ENCODE measurements around the gene HMCN2.
"Not testable (repeated sequence)": the region's sequence is repeated elsewhere in the genome, so short reads cannot be mapped to it uniquely, and the experiment has no call there.

Gene HMCN2

GRCh38 chr9:130263601-130264413, 1.8 kb upstream of the HMCN2 start:
- no peak for DNase-seq (ENCODE audit: low spot score)

DNA sequence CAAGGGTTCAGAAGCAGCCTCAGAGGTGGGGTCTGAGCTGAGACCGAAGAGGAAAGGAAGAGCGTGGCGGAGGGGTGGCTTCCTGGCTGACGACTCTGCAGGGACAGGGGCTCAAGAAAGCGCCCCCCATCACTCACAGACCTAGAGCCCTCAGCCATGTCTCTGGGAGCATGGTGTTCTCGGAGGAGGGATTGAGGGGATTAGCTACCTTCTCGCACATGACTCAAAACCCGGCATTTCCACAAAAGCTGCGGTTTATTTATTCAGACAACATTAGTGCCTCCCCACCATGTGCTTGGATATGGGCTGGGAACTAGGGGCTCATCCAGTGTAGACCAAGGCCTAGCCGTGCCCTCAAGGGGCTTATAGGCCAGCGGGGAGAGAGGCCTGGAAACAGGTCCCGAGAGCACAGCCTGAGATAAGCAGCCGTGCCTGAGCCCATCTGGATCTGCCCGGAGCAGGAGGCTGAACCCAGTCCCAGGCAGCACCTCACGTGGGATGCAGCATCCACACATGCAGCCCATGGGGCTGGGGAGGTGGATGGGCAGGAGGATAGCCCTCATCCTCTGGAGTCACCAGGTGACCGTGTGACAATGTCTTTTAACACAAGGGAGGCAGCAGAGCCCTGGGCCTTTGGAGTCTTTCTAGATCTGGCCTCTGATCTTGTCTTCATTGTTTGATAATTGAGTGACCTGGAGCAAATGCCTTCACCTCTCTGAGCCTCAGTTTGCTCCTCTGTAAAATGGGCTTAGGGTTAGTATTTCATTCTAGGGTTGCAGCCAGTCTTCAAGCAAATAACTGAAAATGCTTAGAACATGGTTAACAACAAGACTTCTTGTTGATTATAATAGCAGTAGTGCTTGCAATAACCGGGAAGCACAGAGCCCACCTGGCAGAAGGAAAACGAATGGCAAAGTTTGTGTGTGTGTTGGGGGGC, 878 bp upstream of the HMCN2 start:
- no peak for DNase-seq (ENCODE audit: low spot score)

- no peak for DNase-seq (ENCODE audit: low spot score)
Observed at GRCh38 chr9:130266236-130267098, 907 bp downstream of the HMCN2 start.

DNA sequence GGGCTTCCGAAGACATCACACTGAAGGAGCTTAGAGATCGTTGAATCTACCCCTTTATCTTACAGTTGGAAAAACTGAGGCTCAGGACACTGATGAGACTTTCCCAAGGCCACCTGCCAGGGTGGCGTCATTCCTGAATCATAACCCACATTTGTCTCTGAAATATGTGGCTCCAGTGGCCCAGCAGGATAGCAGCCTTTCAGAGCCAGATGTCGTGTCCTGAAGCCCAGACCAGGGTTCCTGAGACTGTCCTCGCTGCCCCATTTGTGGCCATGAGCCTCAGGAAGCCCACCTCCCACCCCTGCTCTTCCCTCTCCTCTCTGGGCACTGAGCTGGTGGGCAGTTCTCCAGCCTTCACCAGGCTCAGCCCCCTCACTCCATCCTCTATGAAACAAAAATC, 2.4 kb downstream of the HMCN2 start:
- no peak for DNase-seq (ENCODE audit: low spot score)

- DNase-seq (ENCODE audit: low spot score): no peak
Observed at GRCh38 chr9:130268521-130269211, 3.1 kb downstream of the HMCN2 start.

- DNase-seq (ENCODE audit: low spot score): no peak
Observed at GRCh38 chr9:130271473-130271872, 5.9 kb downstream of the HMCN2 start.

DNA sequence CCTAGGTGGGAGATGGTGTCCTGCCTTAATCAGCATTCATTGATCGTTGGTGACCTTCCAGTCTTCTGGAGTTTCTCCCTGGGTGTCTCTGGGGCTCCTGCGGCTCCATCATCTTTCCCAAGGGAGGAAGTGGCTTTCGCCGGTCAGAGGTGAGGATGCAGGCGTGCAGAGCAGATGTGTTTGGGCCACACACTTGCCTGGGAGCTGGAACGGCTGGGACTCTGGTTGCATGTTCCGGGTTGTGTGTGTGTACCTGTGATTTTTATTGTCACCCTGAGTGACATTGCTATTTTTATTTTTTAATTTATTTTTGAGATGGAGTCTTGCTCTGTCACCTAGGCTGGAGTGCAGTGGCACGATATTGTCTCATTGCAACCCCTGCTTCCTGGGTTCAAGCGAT, 9.6 kb downstream of the HMCN2 start:
- no peak for DNase-seq (ENCODE audit: low spot score)

- DNase-seq (ENCODE audit: low spot score): peak; percentile 77
Observed at GRCh38 chr9:130276121-130276520, 10.6 kb downstream of the HMCN2 start.

- no peak for DNase-seq (ENCODE audit: low spot score)
Observed at GRCh38 chr9:130276955-130277354, 11.4 kb downstream of the HMCN2 start.

DNA sequence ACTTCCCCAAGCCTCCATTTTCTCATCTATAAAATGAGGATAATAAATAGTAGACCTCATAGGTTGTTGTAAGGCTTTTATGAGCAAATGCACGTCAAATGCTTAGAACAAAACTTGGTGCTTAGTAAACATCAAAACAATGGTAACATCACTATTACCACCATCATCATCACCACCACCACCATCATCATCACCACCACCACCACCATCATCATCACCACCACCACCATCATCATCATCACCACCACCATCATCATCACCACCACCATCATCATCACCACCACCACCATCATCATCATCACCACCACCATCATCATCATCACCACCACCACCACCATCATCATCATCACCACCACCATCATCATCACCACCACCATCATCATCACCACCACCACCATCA, 12.0 kb downstream of the HMCN2 start:
- not testable (repeated sequence) for DNase-seq (ENCODE audit: low spot score)

- no peak for DNase-seq (ENCODE audit: low spot score)
Observed at GRCh38 chr9:130283539-130284248, 18.1 kb downstream of the HMCN2 start.

GRCh38 chr9:130284249-130284625, 18.7 kb downstream of the HMCN2 start:
- DNase-seq (ENCODE audit: low spot score): no peak

DNA sequence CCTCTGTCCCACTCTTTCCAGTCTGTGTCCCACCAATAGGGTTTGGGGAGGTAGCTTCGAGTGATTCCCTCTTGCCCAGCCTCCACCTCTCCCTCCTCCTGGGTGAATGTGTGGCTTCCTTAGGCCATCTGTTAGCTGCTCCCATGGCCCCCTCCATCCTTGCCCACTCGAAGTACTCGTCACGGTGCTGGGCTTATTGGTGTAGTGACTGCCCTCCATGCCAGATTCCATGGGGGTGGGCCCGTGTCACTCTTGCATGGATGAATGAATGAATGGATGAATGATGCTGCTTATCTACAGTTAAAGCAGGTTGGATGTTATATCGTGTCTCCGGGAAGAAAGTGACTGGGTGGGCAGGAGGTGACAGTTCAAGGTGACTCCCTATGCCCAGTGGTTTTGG, 19.1 kb downstream of the HMCN2 start:
- DNase-seq (ENCODE audit: low spot score): no peak

DNA sequence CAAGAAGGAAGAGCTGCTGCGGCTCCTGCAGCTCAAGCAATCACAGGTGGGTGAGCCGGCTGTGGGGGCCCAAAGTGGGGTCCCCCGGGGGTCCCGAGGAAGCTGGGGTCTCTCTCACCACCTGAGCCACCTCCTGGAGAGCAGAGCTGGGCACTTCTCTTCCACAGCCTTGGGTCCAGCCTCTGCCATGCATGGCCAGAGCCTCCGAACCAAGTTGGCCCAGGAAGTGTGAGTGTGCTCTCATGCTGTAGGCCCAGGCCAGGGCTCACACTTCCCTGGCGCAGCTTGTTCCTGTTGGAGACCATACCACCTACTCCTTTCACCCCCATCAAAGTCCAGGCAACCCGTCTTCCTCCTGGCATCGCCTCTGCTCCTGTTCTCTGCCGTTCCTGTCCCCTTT, 19.7 kb downstream of the HMCN2 start:
- DNase-seq (ENCODE audit: low spot score): no peak

DNA sequence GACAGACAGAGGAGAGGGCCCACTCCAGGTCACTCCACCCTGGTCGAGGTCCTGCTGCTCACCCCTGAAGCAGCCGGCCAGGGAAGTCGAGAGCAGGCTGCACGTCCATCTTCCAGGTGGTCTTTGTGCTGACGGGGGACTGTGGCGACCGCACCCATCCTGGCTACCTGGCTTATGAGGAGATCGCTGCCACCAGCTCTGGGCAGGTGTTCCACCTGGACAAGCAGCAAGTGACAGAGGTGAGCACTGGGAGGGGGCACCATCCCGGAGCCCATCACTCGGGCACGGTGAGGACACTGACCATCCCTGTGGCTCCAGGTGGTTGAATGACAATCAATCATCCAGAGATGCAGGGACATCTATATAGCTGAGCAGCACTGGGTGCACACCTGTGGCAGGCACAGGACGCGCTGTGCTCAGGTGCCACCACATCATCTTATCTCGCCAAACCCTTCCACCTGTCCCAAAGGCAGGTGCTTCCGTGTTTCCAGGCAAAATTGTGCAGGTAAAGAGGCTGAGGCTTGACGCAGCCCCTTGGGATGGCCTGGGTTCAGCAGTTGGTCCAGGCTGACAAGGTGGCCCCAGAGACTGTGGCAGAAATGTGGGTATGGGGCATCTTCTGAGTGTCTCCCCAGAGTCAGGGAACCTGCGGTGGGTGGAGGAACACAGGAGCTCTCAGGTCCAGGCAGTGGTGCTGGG, 20.7 kb downstream of the HMCN2 start:
- no peak for DNase-seq (ENCODE audit: low spot score)

- no peak for DNase-seq (ENCODE audit: low spot score)
Observed at GRCh38 chr9:130286781-130287428, 21.3 kb downstream of the HMCN2 start.

DNA sequence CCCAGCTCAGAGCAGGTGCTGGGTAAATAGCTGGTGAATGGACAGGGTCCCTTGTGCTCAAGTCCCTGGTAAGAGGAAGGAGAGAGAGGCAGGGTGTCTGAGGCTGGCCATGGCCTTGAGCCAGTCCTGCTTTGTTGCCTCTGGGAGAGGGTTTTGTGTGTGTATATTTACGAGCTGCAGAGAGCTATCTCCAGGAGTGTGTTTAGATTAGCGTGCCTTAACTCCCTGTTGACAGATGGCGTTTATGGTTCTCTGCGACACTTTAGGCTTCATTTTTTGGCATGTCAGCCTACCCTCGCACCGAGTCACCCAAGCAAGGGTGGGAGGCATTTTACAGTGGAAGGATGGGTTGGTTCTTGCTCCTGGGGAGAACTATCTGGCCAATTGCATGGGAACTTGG, 22.2 kb downstream of the HMCN2 start:
- DNase-seq (ENCODE audit: low spot score): no peak

DNA sequence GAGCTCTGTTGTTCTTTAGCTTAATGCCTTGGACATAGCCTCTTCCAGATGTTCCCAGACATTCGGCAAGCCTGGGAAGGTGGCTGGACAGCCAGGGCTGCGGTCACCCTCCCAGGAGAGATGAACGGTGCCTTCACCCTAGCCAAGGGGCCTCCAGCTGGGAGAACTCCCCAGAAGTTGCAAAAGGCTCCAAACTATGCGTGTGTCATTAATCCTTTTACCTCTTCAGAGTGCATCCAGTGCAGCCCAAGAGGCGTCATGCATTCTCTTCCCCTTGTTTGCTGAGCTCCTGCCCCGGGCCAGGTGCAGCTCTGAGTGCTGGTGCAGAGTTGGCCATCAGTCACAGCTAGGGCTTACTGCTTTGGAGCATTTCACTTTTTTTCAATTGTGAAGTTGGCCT, 22.8 kb downstream of the HMCN2 start:
- DNase-seq (ENCODE audit: low spot score): no peak

GRCh38 chr9:130288926-130289690, 23.5 kb downstream of the HMCN2 start:
- no peak for DNase-seq (ENCODE audit: low spot score)
